SK-N-SH treated with all-trans-retinoic acid at 6 μM for 48 hours (cell line): ENCODE results near the gene APOF.

ENCODE experiments used
- ESRRG ChIP-seq: fragments of 250-450 bp; sonication (Bioruptor Pico); IDR thresholded peaks from 2 replicates; pipeline ENCODE4 v1.6.1; 2021; ENCODE audit warnings: mild to moderate bottlenecking
- GLIS3 ChIP-seq: fragments of 250-450 bp; sonication (Bioruptor Pico); IDR thresholded peaks from 2 replicates; pipeline ENCODE4 v1.5.0; 2020; ENCODE audit warnings: mild to moderate bottlenecking, moderate library complexity
- PPARA ChIP-seq: fragments of 250-450 bp; sonication (Bioruptor Pico); IDR thresholded peaks from 2 replicates; pipeline ENCODE4 v1.5.0; 2020; ENCODE audit warnings: mild to moderate bottlenecking, borderline replicate concordance
- RARB ChIP-seq: fragments of 250-450 bp; sonication (Bioruptor Pico); IDR thresholded peaks from 2 replicates; pipeline ENCODE4 v1.8.0; 2021; ENCODE audit warnings: mild to moderate bottlenecking, moderate library complexity
- TF ChIP-seq, protein P1 (sequence below): fragments of 250-450 bp; sonication (Bioruptor Pico); IDR thresholded peaks from 2 replicates; pipeline ENCODE4 v1.5.1; 2021; ENCODE audit warnings: mild to moderate bottlenecking, moderate library complexity

DNA sequence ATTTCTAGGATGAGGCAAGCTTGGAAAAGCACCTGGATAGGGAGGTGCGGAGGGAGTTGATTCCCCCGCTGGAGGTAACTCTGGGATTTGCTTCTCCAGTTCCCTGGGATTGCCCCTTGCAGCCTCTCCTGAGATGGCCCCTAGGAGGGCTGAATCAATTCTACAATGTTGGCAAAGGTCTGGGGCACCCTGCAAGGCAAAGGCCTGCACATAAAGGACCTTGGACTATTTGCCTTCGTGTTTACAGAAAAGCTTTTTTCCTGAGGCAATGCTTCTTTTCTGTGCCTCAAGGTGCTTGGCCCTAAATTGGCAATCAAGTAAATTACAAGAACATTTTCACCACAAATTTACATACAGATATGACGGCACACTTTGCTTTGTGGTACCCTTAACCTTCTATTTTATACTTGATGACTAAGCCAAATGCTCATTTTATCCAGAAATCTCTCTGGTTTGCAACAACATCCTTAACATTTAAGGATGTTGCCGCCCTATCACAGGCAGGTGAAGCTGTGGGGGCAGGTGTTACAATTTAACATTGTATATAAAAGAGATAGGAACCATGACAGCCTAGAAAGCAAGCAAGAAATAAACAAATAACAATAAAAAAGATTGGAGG, 46.3 kb upstream of the APOF start:
- TF ChIP-seq ESRRG (CRISPR knock-in tag) (no peak), RARB (CRISPR knock-in tag) (no peak), PPARA (CRISPR knock-in tag) (no peak), GLIS3 (no peak)
- TF ChIP-seq, protein P1, sequence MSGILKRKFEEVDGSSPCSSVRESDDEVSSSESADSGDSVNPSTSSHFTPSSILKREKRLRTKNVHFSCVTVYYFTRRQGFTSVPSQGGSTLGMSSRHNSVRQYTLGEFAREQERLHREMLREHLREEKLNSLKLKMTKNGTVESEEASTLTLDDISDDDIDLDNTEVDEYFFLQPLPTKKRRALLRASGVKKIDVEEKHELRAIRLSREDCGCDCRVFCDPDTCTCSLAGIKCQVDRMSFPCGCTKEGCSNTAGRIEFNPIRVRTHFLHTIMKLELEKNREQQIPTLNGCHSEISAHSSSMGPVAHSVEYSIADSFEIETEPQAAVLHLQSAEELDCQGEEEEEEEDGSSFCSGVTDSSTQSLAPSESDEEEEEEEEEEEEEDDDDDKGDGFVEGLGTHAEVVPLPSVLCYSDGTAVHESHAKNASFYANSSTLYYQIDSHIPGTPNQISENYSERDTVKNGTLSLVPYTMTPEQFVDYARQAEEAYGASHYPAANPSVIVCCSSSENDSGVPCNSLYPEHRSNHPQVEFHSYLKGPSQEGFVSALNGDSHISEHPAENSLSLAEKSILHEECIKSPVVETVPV (CRISPR knock-in tag) = no peak
